Activated CD8-positive, alpha-beta memory T cell treated with anti-CD3 and anti-CD28 coated beads for 24 hours (primary cell): Measurements from ENCODE around the gene KATNAL2.

Experiments used
- DNase-seq: peaks from one replicate; pipeline ENCODE4 v3.0.0-alpha.2; 2020

KATNAL2 gene

DNA sequence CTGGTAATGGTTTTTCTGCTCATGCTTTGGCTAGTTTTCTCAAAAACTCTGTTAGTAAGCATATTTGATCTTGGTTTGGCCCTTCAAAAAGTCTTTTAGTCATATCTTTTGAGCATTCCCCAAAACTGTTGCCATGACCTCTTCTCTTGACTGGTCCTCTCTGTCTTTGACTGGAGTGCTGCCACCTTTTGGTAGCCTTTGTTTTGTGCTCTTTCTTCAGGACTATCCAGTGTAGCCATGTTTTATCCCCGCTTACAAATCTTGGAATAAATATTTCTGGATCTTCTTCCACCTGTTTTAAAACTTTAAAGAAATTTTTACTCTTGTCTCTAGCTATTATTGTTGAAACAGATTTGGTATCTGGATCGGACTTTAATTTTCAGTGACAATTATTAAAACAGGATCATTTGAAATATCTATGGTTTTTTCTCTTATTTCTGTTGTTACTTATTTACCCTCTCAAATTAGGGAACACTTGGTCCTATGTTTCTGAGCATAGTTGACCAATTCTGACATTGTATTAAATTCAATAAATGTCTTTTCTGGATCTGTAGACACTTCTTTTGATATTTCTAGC, 119.0 kb downstream of the KATNAL2 start:
- DNase-seq: no peak

DNA sequence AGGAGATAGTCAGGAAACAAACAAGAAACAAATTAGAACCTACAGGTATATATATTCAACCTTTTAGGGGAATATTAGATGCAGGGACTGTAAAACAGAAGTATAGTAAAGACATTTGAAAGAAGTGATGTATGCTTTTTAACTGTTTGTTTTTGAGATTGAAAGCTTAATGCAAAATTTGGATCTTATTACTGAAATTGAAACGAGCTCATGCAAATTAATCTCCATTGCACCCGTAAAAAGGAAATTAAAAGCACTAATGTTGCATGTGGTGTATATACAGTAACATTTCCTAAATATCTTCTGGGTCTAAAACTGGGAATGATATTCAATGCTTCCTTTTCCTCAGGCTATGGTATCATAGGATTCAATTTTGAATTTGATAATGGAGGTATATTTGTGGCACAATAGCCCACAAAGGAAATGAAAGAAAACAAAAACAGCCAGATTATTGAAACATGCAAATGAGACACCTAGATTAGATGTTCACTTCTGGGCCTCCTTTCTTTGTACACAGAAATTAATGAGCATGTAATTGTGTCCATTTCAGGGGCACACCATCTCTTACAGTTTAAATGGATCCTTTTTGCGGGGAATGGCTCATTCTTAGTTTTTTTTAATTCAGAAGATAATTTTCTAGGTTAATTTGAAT, 119.7 kb downstream of the KATNAL2 start:
- DNase-seq: no peak

DNA sequence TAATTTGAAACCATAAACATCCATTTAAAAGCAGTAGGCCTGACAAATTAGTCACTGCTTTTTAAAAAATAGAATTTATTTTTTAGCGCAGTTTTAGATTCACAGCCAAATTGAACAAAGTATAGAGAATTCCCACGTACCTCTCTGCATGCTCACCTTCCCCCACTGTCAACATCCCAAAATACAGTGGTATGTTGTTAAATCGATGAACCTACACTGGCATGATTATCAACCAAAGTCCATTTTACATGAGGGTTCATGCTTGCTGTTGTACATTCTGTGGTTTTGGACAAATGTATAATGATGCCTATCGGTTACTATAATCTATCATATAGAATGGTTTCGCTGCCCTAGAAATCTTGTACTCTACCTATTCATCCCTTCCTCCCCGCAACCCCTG, 123.6 kb downstream of the KATNAL2 start:
- no peak for DNase-seq

DNA sequence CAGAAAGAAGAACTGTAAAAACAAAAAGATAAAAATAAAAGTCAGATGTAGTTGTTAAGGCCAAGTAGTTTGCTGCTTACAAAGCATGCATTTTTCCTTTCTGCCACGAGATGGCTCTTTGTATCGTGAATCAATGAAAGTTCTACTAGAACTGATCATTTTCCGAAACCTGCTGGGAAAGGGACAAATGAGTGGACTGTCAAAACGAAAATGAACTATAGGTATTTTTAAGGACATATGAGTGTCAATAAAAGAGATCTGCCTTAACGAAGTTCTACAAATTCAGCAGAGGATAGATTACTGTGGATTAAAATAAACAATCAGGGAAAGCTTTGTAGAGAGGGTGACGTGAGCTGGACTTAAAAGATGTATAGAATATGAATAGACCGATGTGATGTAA, 133.1 kb downstream of the KATNAL2 start:
- DNase-seq: no peak

DNA sequence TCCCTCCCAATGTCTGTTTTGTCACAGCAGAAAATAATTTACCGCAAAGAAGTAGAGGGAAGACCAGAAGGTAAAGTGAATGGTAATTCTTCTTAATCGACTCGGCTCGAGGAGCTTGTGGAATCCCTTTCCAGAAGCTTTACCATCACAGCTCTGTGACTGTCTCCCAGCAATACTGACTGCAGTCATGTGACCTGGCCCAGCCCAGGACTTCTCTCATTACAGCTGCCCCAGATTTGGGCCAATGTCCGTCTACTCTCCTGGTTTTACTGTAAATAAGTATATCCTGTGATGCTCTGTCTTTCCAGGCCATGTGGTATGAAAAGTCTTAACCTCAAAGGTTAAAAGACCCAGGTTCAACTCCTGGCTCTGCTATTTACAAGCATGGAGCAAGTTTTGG, 137.0 kb downstream of the KATNAL2 start:
- DNase-seq: no peak

DNA sequence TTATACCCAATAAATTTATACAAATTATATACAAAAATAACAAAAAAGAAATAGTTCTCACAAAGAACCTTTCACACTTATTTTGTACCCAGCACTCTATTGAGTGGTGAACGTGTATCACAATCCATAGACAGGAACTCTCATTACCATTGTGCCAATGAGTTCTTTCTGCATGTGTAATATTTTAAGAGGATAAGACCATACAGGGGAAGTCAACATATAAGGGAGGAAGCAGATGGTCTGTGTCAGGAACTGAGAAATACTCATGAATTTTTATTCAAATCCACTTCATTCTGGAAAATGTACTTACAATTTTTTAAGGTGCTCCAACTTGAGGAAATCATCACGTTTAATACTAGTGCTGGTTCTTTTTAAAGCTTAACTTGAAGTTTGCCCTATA, 145.1 kb downstream of the KATNAL2 start:
- no peak for DNase-seq

DNA sequence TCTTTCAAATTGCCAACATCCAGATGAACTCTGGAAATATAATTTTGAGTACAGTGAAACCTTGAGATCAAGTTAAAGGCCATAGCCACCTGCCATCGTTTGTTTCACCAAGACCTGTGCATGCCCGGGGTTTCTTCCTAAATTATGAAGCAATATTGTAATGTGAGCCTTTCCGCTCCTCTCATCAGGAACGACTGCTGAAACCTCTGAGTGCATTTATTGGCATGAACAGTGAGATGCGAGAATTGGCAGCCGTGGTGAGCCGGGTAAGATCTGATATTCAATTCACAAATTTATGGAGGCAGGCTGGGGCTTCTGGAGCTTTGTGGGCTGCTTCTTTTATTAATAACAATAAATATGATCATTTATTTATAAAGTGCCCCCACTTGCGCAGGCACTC, 145.7 kb downstream of the KATNAL2 start:
- DNase-seq: no peak

DNA sequence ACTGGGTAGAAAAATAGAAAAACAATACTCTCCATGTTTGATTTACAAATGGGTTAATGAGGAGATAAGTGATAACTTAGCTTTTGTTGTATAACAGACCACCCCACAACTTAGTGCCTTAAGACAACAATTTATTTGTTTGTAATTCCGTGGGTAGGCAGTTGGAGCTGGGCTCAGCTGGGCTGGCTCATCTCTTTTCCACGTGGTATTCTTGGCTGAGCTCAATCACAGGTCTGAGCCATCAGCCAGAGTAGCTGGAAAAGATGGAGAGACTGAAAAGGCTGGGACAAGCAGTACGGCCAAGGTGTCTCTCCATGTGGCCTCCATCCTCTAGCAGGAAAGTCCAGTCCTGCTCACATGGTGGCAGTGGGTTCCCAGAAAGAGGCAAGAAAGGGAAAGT, 150.2 kb downstream of the KATNAL2 start:
- no peak for DNase-seq

DNA sequence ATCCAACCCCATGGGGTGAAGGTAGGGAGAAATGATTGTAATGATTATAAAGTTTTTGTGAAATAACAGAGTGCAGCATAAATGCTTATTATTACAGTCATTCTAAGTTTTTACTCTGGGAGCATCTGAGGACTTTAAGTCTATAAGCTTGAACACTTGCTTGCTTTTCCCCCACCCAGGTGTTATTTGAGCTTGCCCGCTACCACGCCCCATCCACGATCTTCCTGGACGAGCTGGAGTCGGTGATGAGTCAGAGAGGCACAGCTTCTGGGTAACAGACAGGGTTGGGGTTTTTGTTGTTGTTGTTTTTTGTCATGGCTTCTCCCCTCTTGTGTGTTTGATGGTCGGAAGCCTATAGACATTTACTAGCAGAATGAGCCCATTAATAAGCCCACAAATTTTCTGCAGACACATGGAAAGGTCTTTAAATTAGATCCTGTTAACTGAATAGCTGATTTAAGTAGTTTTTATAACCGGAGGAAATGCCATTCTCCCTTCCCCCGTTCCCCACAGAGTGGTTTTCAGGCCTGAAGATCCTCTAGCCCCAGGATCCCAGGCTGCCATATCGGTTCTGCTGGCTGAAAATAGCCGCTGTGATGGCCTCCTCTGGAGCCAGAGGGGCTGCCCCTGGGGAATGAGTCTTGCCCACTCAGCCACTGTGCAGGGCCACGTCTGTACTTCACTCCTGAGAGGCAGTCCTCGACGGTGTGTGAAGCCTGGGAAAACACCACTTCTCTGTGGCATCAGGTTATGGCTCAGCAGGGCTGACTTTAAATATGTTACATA, 157.9 kb downstream of the KATNAL2 start:
- no peak for DNase-seq

DNA sequence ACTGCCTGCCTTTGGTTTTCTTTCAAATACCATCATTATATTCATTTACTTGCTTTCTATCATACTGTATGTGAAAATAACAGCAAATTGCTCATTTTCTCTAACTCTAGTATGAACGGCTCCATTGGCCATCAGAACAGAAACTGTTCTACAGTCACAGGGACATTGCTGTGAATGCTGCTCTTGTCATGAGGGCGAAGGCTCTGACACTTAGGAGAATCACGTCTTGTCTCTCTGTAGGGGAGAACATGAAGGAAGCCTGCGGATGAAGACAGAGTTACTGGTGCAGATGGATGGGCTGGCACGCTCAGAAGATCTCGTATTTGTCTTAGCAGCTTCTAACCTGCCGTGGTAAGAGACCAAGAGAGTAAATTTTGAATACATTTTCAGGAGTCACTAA, 159.7 kb downstream of the KATNAL2 start:
- no peak for DNase-seq

DNA sequence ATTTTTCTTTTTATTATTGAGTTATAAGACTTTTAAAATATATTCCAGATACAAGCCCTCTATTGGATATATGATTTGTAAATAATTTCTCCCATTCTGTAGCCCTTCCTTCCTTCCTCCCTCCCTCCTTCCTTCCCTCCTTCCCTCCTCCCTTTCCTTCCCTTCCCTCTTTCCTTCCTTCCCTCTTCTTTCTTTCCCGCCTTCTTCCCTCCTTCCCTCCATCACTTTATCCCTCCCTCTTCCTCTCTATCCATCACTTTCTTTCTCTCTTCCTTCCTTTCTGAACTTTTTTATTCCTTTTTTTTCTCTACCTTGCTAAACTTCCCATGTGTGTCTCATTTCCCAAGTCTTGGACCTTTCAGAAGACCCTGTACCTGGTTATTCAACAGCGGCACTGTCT, 163.5 kb downstream of the KATNAL2 start:
- DNase-seq: no peak

DNA sequence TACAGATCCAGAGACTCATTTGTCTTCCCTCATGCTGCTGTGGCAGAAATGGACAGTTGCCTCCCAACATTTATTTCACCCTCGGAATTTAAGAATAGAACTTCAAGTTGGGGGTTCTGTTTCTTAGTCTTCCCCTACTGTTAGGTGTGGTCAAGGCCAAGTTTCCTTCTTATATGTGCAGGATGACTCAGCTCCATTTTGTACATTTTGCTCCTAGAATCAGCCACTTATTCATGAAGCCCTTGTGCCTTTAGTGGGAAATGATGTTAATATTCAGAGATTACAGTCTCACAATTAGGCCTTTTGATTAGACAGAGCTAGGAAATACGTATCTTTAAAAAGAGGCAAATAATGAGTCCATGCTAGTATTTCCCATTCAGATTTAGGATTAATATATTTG, 164.2 kb downstream of the KATNAL2 start:
- no peak for DNase-seq

DNA sequence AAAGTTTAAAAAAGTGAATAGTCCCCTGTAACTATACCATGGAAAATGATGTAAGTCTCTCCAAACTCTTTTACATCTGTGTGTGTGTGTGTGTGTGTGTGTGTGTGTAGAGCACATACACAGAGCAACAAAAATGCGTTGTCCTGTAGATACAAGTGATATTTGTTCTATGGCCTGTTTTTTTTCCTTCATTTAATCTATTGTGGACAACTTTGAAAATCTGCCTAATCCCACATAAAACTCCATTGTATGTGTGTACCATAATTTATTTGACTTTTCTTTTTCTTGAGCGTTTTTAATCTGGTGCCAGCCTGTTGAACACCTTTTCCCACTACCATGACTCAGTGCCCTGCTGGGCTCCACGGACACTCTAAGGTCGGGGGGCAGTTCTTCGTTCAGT, 170.3 kb downstream of the KATNAL2 start:
- no peak for DNase-seq

DNA sequence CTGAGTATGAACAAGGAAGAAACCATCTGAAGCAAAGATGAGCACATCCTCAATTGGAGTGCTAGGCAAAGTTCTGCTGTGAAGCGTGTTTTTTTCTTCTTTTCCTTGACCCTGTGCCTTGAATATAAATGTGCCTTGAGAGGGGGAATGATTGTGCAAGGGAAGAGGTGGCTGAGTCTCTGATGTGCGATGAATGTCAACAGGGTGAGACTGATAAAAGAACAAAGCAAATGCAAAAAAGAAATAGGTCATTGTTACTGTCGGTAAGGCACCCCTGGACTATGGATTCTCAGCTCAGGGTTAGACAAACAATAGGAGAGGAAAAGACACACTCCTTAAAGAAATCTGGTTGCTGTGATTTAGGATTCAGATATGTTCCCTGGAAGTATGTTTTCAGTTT, 178.4 kb downstream of the KATNAL2 start:
- DNase-seq: no peak

DNA sequence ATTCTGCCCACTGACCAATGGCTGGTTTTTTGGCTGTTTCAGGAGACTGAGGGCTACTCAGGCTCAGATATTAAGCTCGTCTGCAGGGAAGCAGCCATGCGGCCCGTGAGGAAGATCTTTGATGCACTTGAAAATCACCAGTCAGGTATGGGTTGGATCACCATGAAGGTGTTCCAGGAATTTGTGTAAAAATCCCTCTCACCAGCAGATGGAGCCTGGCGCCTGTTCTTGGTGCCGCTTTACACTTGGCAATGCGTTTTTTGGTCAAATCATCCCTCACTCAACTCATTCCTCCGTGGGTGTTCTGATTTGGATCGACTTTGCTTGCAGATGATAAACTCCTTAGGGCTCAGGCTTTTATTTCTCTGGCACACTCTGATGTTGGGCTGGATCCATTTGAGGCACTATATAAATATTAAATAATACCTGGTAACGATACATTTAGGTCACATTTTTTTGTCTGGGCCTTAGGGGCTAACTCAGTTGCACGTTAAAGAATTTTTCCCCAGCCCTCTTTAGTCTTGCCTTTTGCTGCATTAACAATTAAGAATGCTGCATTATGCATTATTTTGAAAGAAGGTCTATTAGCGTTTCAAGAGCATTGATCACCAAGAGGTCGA, 182.9 kb downstream of the KATNAL2 start:
- DNase-seq: peak; percentile 80

DNA sequence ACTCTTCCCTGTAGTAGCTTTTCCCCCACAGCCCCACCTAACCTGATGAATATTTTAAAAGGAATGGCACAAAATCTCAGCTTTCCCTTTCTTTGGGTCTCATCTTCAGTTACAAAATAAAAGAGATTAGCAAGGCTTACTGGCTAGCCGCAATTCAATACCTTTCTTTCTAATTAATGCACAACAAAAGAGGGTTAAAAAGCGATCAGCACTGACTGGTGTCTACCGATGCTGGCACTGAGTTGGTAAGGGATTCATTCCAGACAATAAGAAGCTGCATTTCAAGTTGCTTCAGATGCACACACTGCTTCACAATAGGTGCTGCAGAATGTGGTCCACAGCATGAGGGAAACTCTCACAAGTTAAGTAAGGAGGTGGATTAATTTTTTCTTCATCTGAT, 191.0 kb downstream of the KATNAL2 start:
- no peak for DNase-seq

DNA sequence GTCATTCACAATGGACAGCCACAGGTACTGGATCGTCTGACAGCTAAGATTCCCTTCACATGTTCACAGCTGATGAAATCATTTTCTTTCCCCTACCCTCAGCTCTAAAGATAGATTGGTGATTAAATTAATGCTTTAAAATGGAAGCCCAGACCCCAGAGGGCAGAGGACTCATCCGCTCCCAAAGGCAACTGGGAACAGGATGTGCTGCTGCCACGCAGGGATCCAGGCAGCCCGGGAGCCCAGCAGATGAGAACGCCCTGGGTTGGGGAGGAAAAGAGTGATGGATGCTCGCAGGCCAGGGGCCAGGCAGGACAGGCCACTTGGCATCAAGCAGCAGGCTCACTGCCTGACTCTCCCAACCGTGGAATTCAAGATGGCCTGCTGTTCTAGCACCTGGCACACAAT, 191.6 kb downstream of the KATNAL2 start:
- no peak for DNase-seq

DNA sequence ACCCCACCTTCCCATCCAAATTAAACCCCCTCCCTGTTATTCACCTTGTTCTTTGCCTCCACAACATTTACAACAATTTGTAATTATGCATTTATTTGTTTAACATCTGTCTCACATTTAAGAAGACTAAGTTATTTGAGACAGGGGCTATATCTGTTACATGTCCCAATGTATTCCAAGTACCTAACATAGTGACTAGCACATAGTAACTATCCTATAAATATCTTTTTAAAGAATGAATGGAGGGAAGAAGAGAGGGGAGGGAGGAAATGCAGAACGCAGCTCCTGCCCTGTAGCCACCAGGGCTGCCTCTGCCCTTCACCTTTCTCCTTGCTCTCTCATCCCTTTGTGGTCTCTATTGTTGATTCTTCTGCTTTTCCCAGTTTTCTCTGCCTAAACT, 192.3 kb downstream of the KATNAL2 start:
- DNase-seq: no peak

DNA sequence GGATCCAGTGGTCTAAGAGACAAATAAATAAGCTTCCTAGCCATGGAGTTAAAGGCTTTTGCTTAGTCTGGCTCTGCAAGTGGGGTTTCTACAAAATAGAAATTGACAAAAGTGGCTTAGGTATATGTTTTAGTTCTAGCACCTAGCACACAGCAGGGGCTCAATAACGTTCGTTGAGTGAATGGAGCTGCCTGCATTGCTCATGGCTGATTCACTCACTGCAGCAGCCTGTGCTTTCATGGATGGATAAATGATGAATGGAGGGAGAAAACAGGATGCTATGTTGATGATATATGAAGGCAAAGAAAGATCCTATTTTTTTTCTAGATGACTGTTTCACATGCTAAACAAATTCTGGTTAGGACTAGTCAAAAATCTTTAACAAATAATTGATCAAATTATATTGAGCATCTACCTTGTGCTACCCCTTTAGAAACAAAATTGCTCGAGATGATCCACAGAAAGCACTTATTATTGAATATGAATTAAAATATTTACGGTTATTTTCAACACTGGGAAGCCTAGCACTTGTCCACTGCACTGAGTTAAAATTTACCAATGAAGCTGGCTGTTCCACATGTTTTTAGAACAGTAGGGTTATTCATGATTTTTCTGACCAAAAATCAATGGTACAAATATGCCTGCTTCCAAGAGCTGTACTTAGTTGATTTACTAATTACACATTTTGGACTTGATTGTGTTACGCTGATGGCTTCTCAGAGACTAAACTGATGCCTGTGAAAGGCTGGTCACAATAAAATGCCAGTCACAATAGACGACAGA, 193.3 kb downstream of the KATNAL2 start:
- DNase-seq: no peak

DNA sequence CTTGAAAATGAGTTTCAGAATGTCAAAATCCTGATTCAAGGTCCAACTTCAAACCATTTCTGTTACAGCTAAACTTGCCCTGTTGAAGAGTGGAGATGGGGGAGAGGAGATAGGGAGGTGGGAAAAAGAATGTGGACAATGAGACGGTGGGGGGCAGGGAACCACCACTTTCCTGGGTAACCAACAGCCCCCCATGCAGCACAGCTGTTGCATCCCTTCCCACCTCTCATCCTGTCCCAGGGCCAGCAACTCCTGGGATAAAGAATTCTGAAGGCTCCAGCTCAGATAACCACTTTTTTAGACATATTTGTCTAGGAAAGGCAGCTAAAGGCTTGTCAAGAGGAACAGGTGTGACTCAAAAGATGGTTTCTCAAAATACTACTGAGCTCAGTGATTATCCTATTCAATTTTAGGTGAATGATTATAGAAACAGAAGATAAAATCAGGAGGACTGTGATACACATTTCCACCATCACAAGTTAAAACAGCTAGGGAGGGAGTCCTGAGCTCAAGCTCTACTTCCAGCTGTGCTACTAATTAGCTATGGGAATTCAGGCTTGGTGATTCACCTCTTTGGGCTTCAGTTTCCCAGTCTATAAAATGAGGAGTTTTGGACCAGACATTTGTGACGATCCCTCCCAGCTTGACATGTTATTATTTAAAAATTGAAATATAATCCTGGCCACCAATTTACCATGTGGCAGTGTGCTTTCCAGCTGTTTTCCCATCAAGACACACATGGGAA, 196.6 kb downstream of the KATNAL2 start:
- no peak for DNase-seq

DNA sequence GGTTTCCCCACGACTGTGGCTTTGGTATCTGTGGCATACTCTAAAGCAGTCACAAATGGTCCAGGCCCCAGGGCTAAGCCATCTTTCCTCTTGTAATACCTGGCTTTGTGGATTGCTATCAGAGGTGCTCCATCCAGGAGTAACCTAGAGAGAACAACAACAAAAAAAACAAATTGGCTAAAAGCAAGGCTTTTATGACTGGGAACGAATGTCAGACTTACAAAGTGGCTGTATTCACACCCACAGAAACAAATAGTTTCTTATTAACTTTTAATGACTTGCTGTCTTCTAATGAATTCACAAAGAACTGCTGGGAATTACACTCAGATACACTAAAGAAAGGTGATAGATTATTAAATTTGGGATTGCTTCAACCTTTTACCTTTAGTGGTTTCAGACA, 197.8 kb downstream of the KATNAL2 start:
- no peak for DNase-seq

DNA sequence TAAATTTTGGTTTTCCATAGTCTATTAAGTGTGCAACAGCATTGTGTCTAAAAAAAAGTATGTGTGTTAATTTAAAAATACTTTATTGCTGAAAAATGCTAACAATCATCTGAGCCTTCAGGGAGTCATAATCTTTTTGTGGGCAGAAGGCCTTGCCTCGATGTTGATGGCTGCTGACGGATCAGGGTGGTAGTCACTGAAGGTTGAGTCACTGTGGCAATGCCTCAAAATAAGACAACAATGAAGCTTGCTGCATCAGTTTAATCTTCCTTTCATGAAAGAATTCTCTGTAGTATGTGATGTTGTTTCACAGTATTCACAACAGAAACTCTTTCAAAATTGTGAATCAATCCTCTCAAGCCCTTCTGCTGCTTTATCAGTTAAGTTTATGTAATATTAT, 201.6 kb downstream of the KATNAL2 start:
- no peak for DNase-seq
